PC-9 (cell line): ENCODE data around the gene KCNH6. TPM values are rescaled to one million over a fixed set of nuclear protein-coding genes. Genes with fewer than 3 reads are reported as not detected.
A peak's percentile ranks its signal among the peaks of the same experiment; 100 is the strongest.

Experiments used
- BruUV-seq: library from RNA; stranded (reverse); fragments of 400-500 nt; replicated peaks from 2 replicates; lab custom pipeline; 2021; lab: Mats Ljungman, UMichigan
- CTCF ChIA-PET: fragments of 300-600 bp; sonication (Branson Sonifier 250); formaldehyde crosslinking; loops from one replicate; lab custom pipeline; 2022; ENCODE audit warnings: antibody characterized with exemption; lab: Charles Lee
- POLR2A ChIA-PET: fragments of 300-600 bp; sonication (Branson Sonifier 250); formaldehyde crosslinking; loops from one replicate; lab custom pipeline; 2022; ENCODE audit warnings: antibody characterized with exemption; ENCODE audit not compliant: unreplicated experiment; lab: Charles Lee
- DNase-seq, 2 experiments: peaks; one replicate each; pipeline versions ENCODE4 v3.0.0 to v3.0.0-alpha.2; 2015 to 2022; ENCODE audit warnings: mixed read lengths in 1 of 2
- H2AFZ ChIP-seq: fragments of 200-600 bp; sonication (generic); 2 replicates; pipeline ENCODE4 v1.8.1; 2017; ENCODE audit warnings: antibody characterized with exemption
- H3F3A ChIP-seq: fragments of 200-600 bp; sonication (generic); 2 replicates; pipeline ENCODE4 v1.8.1; 2017; ENCODE audit warnings: antibody characterized with exemption, mild to moderate bottlenecking, low read depth; ENCODE audit not compliant: insufficient read depth
- H3K27ac ChIP-seq: fragments of 200-600 bp; sonication (generic); 2 replicates; pipeline ENCODE4 v1.6.1; 2016; ENCODE audit warnings: mixed run types
- H3K27me3 ChIP-seq: fragments of 200-600 bp; sonication (generic); 2 replicates; pipeline ENCODE4 v1.6.1; 2016; ENCODE audit warnings: low read depth, mixed run types; ENCODE audit not compliant: insufficient read depth
- H3K36me3 ChIP-seq: fragments of 200-600 bp; sonication (generic); 2 replicates; pipeline ENCODE4 v1.6.1; 2016; ENCODE audit warnings: low read depth, mixed run types
- H3K4me1 ChIP-seq: fragments of 200-600 bp; sonication (generic); replicated peaks from 2 replicates; pipeline ENCODE4 v1.6.1; 2016; ENCODE audit warnings: mixed run types; ENCODE audit not compliant: insufficient read depth
- H3K4me2 ChIP-seq: fragments of 200-600 bp; sonication (generic); 2 replicates; pipeline ENCODE4 v1.6.1; 2017; ENCODE audit warnings: mixed run types
- H3K4me3 ChIP-seq: fragments of 200-600 bp; sonication (generic); 2 replicates; pipeline ENCODE4 v1.6.1; 2016; ENCODE audit warnings: mixed run types
- H3K79me2 ChIP-seq: fragments of 200-600 bp; sonication (generic); 2 replicates; pipeline ENCODE4 v1.6.1; 2017; ENCODE audit warnings: low read depth, mixed run types
- H3K9me2 ChIP-seq: fragments of 200-600 bp; sonication (generic); 2 replicates; pipeline ENCODE4 v1.8.1; 2017; ENCODE audit warnings: mild to moderate bottlenecking; ENCODE audit not compliant: insufficient read depth
- H3K9me3 ChIP-seq: fragments of 200-600 bp; sonication (generic); 2 replicates; pipeline ENCODE4 v1.8.1; 2016; ENCODE audit warnings: low read depth; ENCODE audit not compliant: insufficient read depth
- H4K20me1 ChIP-seq: fragments of 200-600 bp; sonication (generic); 2 replicates; pipeline ENCODE4 v1.8.1; 2017; ENCODE audit not compliant: insufficient read depth
- EZH2 ChIP-seq: fragments of 200-600 bp; sonication (generic); IDR thresholded peaks from 2 replicates; pipeline ENCODE4 v1.8.0; 2017; ENCODE audit warnings: antibody characterized with exemption, low read depth
- intact Hi-C: fragments of 100-400 bp; cut with micrococcal nuclease; formaldehyde crosslinking; loops from one replicate; pipeline ENCODE4 v1.10.0; 2022; ENCODE audit not compliant: unreplicated experiment
- total RNA-seq: library from RNA; stranded (reverse); gene quantifications from 2 replicates; pipeline ENCODE4 v1.2.3, GENCODE V29; 2021
- TF ChIP-seq, protein P1 (sequence below): fragments of 200-600 bp; sonication (generic); conservative IDR thresholded peaks from 2 replicates; pipeline ENCODE4 v1.6.1; 2017; ENCODE audit warnings: mixed run types, antibody characterized with exemption, mild to moderate bottlenecking, moderate library complexity

Gene KCNH6
- total RNA-seq, 1 experiment from 2014 or later = not detected

DNA sequence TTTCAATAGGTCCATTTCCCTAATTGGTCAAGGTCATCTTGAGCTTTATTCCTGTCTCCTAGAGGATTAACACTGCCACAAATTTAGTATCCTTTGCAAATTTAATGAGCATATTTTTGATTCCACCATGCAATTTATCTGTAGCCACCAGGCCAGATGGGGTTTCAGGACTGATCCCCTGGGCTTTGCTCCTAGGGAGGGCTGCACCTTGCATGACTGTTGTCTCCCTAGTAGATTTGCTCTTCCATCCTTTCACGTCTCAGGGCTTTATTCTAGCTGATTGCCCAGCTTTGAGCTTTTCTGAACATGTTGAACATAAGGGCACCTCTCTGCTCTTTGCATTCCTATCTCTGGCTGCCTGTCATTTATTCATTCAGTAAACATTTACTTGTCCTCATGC lies 7.7 kb upstream of the KCNH6 start:
- ChIA-PET POLR2A (no interaction called here), CTCF (no interaction called here)
- no peak overlapping the region for H3K4me2 ChIP-seq
- H4K20me1 ChIP-seq = no peaks in the 10 kb centered on the region; the same call in 1 of the 2 replicates
- TF ChIP-seq EZH2 = no peak
- TF ChIP-seq, protein P1, sequence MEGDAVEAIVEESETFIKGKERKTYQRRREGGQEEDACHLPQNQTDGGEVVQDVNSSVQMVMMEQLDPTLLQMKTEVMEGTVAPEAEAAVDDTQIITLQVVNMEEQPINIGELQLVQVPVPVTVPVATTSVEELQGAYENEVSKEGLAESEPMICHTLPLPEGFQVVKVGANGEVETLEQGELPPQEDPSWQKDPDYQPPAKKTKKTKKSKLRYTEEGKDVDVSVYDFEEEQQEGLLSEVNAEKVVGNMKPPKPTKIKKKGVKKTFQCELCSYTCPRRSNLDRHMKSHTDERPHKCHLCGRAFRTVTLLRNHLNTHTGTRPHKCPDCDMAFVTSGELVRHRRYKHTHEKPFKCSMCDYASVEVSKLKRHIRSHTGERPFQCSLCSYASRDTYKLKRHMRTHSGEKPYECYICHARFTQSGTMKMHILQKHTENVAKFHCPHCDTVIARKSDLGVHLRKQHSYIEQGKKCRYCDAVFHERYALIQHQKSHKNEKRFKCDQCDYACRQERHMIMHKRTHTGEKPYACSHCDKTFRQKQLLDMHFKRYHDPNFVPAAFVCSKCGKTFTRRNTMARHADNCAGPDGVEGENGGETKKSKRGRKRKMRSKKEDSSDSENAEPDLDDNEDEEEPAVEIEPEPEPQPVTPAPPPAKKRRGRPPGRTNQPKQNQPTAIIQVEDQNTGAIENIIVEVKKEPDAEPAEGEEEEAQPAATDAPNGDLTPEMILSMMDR = no peak
- H3K79me2 ChIP-seq = no peaks in the 10 kb centered on the region
- intact Hi-C loops = no loop called here
- no TSS peak for BruUV-seq
- DNase-seq = no peak
- H3K9me2 ChIP-seq = no peaks in the 10 kb centered on the region
- no peaks in the 10 kb centered on the region for H3K36me3 ChIP-seq
- H3F3A ChIP-seq = no peaks in the 10 kb centered on the region
- H2AFZ ChIP-seq = no peak overlapping the region
- no peak overlapping the region for H3K27ac ChIP-seq
- H3K4me3 ChIP-seq = no peak overlapping the region
- peaks cover 51% of the 10 kb centered on the region for H3K27me3 ChIP-seq
- no peaks in the 10 kb centered on the region; the same call in 1 of the 2 replicates for H3K4me1 ChIP-seq
- H3K9me3 ChIP-seq = no peaks in the 10 kb centered on the region

DNA sequence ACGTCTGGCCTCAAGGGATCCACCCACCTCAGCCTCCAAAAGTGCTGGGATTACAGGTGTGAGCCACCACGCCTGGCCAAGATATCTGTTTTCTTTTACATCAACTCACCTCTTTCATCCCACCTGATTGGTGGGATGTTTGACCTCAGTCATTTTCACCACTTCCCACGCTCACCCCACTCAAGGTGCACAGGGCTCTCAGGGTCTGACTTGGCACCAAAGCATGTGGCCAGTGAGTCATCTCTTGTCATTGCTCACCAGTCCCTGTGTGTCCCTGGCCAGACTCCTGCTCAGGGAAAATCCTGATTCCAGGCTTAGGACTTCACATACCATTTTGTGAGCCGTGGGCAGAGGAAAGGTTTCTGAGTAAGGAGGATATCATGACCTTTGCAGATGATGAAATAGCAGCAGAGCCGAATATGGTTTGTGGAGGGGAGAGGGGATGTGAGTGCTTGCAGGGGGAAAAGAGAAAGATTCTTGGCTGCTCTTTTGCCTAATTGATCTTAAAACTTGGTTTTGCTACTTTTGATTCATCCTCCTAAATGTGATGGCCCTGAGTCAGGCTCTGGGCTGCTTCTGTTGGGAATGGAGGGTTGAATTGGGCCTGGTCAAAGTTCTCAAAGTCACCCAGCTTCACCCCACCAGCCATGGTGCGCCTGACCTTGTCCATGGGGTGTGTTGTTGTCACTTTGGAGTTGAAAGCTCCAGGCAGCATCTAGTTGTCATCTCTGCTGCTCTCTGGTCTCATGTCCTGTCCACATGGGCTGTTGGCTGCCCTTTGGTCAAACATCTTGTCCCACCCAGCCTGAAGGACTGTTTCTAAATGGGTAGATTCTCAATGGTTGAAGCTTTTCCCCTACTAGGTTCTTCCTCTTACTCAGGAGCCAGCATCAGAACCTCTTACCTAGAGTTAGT lies 6.0 kb upstream of the KCNH6 start:
- CTCF ChIA-PET = no interaction called here

GRCh38 chr17:63517825-63518534 lies 5.2 kb upstream of the KCNH6 start:
- H3F3A ChIP-seq = no peaks in the 10 kb centered on the region
- POLR2A ChIA-PET = no interaction called here
- no peaks in the 10 kb centered on the region for H3K79me2 ChIP-seq
- H3K4me3 ChIP-seq = no peak overlapping the region
- no peaks in the 10 kb centered on the region; the same call in 1 of the 2 replicates for H3K4me1 ChIP-seq
- H3K27me3 ChIP-seq = peaks cover 47% of the 10 kb centered on the region
- H4K20me1 ChIP-seq = no peaks in the 10 kb centered on the region; the same call in 1 of the 2 replicates
- no peak overlapping the region for H3K4me2 ChIP-seq
- H3K27ac ChIP-seq = no peak overlapping the region
- no peak overlapping the region for H2AFZ ChIP-seq
- CTCF ChIA-PET = no interaction called here
- DNase-seq = no peak
- no peaks in the 10 kb centered on the region for H3K9me2 ChIP-seq
- intact Hi-C loops = no loop called here
- H3K9me3 ChIP-seq = no peaks in the 10 kb centered on the region
- TF ChIP-seq, protein P1 = no peak
- TF ChIP-seq EZH2 = no peak
- no TSS peak for BruUV-seq
- H3K36me3 ChIP-seq = no peaks in the 10 kb centered on the region

More for the DNA sequence above, 6.0 kb upstream of the KCNH6 start:
- Histone ChIP-seq H3K4me3 (no peak overlapping the region), H3K9me2 (no peaks in the 10 kb centered on the region), H3K79me2 (no peaks in the 10 kb centered on the region), H4K20me1 (no peaks in the 10 kb centered on the region; the same call in 1 of the 2 replicates), H3F3A (no peaks in the 10 kb centered on the region), H3K4me2 (no peak overlapping the region; the same call in 1 of the 2 replicates), H3K9me3 (no peaks in the 10 kb centered on the region), H3K36me3 (no peaks in the 10 kb centered on the region), H3K4me1 (no peaks in the 10 kb centered on the region; the same call in 1 of the 2 replicates), H3K27me3 (peaks cover 47% of the 10 kb centered on the region), H3K27ac (no peak overlapping the region), H2AFZ (no peak overlapping the region)
- TF ChIP-seq, protein P1 = no peak
- TF ChIP-seq EZH2 = no peak
- BruUV-seq = no TSS peak
- POLR2A ChIA-PET = interaction anchor here (0.6 kb wide), 1 partner anchor 34 kb away, joined by 5 read pairs; no protein-coding TSS in a partner anchor
- intact Hi-C loops = no loop called here
- DNase-seq = peak; percentile 27 to 78
